Stimulated activated CD8-positive, alpha-beta memory T cell treated with anti-CD3 and anti-CD28 coated beads, Interleukin-4, amount 100 ng/mL, for 24 hours (primary cell): ENCODE measurements around the gene HEMK1.

Experiments
- DNase-seq: peaks from one replicate; pipeline ENCODE4 v3.0.0-alpha.2; 2020; ENCODE audit warnings: low read depth

Gene HEMK1

GRCh38 chr3:50568947-50569749 is at the start of gene HEMK1:
HEMK1 (plus strand) TSS chr3:50569522; CDS start chr3:50571105, 1,583 bp downstream.
- DNase-seq, result peak; percentile 93

- no peak for DNase-seq
These were observed 48.5 kb upstream of the HEMK1 start for GRCh38 chr3:50520849-50521248.

- no peak for DNase-seq
These were observed 47.8 kb upstream of the HEMK1 start for GRCh38 chr3:50521572-50521971.

- DNase-seq, result no peak
These were observed 46.0 kb upstream of the HEMK1 start for GRCh38 chr3:50523279-50523811.

GRCh38 chr3:50524746-50525145 is 44.6 kb upstream of the HEMK1 start:
- DNase-seq, result no peak

GRCh38 chr3:50525191-50525910 is 44.0 kb upstream of the HEMK1 start:
- DNase-seq, result no peak

- peak; percentile 60 for DNase-seq
These were observed 43.3 kb upstream of the HEMK1 start for GRCh38 chr3:50525987-50526386.

- no peak for DNase-seq
These were observed 39.0 kb upstream of the HEMK1 start for GRCh38 chr3:50530001-50530970.

GRCh38 chr3:50531201-50531600 is 38.1 kb upstream of the HEMK1 start:
- no peak for DNase-seq

- no peak for DNase-seq
These were observed 37.1 kb upstream of the HEMK1 start for GRCh38 chr3:50532062-50532705.

GRCh38 chr3:50533316-50533715 is 36.0 kb upstream of the HEMK1 start:
- no peak for DNase-seq

GRCh38 chr3:50533807-50534461 is 35.4 kb upstream of the HEMK1 start:
- no peak for DNase-seq

GRCh38 chr3:50534681-50535330 is 34.5 kb upstream of the HEMK1 start:
- no peak for DNase-seq

- no peak for DNase-seq
These were observed 32.7 kb upstream of the HEMK1 start for GRCh38 chr3:50536471-50537180.

- DNase-seq, result no peak
These were observed 31.7 kb upstream of the HEMK1 start for GRCh38 chr3:50537421-50538129.

GRCh38 chr3:50539356-50540286 is 29.7 kb upstream of the HEMK1 start:
- no peak for DNase-seq

- DNase-seq, result peak; percentile 34
These were observed 26.9 kb upstream of the HEMK1 start for GRCh38 chr3:50542177-50543034.
